Right hindlimb (tissue), 1 donor: ENCODE results near the gene GMPPA.

Source experiments
- DNase-seq: peaks from one replicate; pipeline ENCODE4 v3.0.0-alpha.2; 2018

GMPPA gene

DNA sequence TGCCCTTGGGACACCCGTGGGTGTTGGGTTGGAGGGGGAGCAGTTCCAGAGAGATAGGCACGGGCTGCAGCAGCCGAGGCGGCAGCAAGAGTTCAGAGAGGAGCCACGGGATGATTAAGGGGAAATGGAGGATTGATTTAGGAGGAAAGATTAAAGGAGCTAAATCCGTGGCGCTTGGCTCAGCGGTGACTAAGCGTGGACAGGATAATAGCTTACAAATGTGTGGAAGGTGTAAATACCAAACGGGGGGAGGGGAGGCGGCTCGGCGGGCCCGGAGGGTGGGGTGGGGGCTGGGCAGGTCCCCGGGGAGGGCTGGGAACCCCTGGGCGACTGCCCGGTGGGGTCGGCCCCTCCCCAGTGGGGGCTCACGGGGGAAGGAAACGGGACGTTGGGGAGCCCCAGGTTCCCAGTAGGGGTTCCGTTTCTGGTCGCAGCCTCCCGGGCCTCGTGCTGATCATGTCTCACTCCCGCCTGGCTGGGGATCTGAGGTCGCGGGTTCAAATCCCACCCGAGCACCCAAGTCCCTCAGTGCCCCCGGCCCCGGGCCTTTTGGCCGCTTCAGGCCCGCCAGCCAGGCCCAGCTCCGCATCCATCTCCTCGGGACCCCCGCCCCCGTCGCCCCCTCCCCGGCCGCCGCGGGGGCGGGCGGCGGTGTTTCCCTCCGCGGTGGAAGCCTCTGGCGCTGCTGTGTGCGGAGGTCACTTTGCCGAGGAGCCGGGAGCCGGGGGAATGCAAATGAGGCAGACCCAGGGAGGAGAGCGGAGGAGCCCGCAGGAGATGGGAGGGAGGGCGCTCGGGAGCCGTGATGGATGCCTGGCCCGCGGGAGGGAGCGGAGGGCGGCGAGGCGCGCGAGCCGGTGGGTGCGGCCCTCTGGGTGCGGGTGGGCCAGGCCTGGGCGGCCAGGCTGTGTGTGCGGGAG, 23.7 kb downstream of the GMPPA start:
- DNase-seq, result no peak

DNA sequence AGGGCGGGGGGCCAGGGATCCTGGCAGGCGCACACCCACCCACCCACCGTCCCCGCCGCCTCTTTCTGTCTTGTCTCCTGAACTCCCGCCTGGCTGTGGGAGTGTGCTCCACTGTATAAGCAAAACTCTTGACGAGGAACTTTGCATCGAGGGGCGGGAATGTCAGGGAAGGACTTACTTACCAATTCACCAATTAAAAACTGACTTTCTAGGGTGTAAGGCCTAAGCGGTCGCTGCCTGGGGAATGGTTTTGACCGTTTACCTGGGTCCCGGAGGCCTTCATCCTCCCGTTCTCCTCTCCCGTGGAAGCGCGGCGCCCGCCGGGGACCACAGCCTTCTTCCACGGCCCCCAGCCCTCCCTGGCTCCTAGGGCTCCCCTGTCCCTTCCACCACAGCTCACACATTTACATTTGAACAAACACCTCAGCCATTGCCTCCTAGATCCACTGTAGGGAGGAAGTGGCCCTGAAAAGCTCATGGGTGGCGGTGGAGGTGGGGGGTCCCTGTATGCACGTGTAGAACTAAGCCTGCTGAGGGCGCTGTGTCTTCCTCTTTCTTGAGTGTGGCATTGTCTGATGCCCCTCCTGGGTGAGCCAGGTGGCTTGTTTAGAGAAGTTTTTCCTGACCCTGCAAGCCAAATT, 24.5 kb downstream of the GMPPA start:
- DNase-seq, result no peak

DNA sequence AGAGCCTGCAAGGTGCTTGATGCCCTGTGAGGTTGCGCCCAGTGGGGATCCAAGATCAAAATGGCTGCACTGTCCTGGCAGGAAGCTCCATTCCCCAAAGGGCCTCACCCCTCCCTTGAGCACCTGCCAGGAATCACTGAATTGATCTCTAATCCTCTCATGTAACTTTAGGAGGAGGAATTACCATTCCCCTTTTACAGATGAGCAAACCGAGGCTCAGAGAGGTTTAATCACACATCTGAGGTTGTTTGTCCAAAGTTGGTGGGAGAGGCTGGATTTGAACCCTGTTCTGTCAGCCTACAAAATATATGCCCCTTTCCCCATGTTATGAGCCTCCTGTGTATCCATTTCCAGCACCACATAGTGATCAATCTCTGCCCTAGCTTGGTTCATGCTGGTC, 26.1 kb downstream of the GMPPA start:
- DNase-seq, result no peak

GRCh38 chr2:219525533-219526232, 27.0 kb downstream of the GMPPA start:
- no peak for DNase-seq

DNA sequence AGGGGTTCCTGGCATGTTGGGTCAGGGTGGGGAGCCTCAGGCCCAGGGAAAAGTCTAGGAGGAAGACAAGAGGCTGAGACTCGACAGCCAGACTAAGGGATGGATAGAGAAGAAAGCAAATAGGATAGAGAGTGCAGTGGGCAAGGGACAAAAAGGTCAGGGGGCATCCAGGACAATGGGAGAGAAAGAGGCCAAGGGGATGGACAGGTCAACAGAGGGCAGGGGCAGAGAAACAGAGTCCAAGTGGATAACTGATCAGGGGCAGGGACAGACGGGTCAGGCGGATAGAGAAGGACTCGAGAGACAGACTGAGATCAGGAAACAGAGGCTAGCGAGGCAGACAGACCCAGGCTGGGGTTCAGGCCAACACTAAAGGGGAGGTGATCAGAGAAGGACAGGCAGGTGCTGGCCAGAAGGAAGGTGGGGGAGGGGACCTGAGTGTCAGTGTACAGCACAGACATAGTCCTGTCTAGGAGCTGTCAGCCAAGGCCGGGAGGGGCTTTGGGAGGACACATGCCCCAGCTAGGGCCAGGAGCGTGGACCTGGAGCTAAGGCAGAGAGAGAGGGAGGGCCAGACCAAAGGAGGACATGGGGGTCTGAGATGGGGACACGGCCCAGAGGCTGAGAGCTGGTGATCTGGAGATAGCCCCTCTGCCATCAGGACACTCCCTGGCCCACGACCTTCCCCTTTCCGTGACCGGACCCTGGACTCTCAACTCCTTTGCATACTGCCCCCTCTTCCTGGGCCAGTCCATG, 27.8 kb downstream of the GMPPA start:
- no peak for DNase-seq

GRCh38 chr2:219527076-219527394, 28.3 kb downstream of the GMPPA start:
- DNase-seq, result no peak

DNA sequence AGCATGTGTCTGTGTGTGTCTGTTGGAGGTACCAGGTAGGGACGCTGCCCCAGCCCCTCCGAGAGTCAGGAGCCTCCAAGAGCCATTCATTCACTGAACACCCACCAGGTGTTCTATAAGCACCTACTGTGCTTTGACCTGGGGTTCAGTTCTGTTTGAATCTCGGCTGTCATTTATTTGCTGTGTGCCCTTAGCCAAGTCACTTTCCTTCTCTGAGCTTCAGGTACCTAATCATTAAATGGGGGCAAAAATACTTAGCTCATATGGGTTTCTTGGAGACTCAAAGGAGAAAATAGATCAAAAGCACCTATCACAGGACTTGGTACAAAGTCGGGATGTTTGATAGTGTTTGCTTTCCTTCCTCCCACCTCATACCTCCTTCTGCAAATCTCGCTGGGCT, 28.8 kb downstream of the GMPPA start:
- no peak for DNase-seq

DNA sequence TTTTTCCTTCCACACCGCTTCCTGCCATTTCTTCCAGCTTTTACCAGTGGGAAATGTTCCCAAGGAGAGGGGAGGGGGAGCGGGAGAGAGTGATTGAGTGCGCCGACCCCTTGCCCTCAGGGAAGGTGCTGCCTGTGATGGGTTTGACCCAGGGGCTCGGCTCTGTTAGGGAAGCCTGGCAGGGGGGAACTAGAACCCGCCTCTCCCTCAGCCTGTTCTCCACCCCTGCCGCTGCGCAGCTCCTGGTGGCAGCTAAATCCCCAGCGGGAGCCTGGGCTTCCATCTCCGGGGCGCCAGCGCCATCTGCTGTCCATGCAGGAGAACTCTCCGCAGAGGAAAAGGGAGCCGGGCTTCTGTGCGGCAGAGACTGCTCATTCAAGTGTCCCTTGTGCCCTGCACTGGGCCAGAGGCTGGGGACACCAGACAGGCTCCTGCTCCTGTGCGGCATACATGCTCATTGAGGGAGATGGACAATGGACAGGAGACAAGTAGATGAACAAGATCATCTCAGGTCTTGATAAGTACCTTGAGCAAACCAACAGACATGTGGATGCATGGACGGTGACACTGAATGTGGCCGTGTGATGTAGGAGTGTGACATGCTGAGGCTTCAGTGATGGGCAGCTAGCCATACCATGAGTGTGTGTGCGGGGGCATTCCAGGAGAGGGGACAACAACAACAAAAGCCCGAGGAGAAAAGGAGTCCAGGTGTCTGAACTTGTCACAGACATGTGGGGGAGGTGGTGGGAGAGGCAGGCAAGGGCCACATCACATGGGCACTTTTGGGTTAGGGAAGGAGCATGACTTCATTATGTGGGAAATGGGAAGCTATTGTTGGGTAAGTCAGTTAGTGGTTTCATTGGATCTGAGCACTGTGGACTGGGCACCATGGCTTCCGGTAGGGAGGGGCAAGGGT, 31.6 kb downstream of the GMPPA start:
- DNase-seq, result peak; percentile 90

DNA sequence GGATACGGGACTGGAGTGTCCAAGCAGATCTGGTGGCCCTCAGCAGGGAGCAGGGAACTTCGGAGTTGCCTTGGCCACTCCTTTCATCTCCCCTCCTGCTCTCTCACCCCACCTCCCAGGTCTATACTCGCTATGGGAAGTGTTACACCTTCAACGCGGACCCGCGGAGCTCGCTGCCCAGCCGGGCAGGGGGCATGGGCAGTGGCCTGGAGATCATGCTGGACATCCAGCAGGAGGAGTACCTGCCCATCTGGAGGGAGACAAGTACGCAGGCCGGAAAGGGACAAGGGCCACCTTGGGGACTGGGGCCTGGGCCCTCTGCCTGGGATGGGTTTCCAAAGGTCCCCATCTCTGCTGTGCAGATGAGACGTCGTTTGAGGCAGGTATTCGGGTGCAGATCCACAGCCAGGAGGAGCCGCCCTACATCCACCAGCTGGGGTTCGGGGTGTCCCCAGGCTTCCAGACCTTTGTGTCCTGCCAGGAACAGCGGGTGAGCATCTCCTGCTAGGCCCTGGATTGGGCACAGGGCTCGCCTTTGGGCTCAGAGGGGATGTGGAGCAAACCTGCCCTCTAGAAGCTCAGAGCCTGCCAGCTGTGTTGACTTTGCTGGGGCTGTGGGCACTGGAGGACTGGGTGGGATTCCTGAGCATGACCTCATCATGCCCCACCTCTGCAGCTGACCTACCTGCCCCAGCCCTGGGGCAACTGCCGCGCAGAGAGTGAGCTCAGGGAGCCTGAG, 33.1 kb downstream of the GMPPA start:
- DNase-seq, result no peak

- no peak for DNase-seq
These were observed 33.6 kb downstream of the GMPPA start for GRCh38 chr2:219532378-219532649.

GRCh38 chr2:219533930-219534661, 35.4 kb downstream of the GMPPA start:
- no peak for DNase-seq

DNA sequence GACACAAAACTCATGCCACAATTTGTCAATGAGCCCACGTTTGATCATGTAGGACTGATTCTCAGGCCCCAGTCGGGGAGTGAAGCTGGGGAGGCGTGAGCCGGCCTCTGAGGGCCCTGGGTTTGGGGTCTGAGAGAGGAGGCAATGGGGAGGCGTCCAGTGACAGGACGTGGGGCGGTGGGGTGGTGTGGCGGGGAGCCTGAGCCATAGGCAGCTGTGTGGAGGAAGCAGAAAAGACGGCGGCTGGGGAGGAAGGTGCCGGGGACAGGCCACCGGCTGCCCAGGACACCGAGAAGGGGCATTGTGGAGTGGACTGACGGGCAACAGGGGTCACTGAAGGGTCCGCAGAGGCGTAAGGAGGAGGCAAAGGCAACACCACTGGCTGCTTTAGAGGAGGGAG, 37.7 kb downstream of the GMPPA start:
- DNase-seq, result no peak

- DNase-seq, result no peak
These were observed 38.3 kb downstream of the GMPPA start for GRCh38 chr2:219536967-219537366.

- no peak for DNase-seq
These were observed 39.2 kb downstream of the GMPPA start for GRCh38 chr2:219537657-219538488.

DNA sequence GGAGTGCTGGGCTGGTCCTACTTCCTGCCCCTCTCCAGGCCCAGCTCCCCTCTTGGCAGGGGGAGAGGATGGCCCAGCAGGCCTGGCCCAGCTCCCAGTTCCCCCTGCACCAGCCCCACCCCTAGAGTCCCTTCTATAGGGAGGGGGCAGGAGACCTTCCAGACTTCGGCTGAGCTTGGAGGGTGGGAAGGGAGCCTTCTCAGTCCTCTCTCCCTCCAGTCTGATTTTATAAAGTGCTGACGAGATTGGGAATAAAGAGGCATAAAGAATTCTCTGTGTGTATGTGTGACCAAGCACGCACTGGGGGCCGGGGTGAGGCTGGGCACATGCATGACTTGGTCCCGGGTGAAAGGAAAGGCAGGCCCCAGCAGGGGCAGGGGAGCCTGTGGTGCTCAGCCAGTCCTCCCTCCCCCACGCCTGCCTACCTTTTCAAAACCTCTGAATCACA, 39.8 kb downstream of the GMPPA start:
- DNase-seq, result peak; percentile 72

DNA sequence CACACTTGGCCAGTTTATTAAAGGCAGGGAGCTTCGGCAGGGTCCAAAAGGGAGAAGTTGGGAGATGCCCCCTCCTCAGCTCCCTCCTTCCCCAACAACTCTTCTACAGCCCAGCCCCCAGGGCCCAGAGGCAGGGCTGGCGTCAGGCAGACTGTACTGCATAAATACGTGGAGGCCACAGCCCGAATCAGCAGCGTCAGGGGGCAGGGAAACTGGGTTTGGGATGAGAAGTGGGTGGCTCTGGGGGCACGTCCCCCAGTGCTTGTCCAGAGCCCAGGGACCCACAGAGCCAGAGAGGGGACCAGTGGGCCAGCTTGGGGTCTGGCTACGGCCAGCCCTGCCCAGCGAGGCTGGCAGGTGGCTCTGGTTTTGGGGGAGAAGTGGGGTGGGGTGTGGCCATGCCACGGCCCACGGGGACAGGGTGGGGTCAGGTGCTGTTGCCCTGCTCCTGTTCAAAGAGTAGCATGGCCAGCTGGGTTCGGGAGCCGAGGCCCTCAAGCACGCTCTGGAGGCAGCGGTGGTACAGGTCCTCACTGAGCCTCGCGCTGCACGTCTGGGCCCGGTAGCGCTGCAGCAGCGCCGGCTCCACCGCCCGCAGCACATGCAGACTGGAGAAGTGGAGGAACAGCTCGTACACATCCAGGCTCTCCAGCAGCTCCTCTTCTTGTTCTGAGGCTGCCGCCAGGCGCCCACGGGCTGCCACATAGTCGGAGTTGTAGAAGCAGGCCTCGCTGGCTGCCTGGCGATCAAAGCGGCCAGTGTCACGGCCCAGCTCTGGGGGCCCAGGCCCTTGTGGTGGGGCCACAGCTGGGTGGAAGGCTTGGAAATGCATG, 40.5 kb downstream of the GMPPA start:
- no peak for DNase-seq

DNA sequence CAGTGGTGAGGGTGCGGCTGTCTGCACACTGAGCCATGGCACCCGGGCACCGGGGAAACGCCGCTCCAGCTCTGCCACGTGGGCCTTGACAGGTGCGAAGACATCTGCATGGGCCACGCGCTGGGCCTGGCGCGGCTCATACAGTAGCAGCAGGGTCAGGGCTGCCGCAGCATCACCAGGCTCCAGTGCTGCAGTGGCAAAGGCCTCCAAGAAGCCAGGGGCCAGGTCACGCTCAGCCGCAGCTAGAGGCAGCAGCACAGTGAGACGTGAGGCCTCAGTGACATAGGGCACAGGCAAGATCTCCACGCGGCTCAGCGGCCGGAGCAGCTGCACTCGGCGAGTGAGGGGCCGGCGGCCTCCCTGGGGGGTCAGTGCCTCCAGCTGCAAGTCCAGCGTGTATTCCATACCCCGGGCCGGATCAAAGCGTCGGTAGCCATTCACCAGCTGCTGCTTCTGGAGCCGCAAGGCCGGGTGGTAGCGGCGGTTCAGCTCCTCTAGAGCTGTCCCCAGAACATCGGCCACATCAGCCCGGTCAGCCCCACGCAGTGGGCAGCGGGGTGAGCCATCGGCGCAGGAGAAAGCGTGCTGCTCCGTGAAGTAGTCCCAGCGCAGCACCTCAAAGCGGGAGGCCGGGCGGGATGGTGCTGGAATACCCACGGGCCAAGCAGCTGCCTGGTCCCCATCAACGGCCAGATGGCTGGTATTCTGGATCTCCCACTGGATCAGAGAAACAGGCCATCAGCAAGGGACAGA, 41.4 kb downstream of the GMPPA start:
- no peak for DNase-seq
